Vagina (tissue), 2 donors: ENCODE measurements around the gene ABCC2. TPM values are rescaled to one million over a fixed set of nuclear protein-coding genes. Genes with fewer than 3 reads are reported as not detected.

Experiments used
- DNase-seq, 2 donors: peaks; one replicate each; pipeline ENCODE4 v3.0.0-alpha.2; 2017; ENCODE audit errors: extremely low spot score in 2 of 2
- H3K27ac ChIP-seq: fragments of 200-600 bp; sonication (generic); one replicate; pipeline ENCODE4 v1.5.1; 2019
- H3K27me3 ChIP-seq: fragments of 200-600 bp; sonication (generic); one replicate; pipeline ENCODE4 v1.5.1; 2019
- H3K36me3 ChIP-seq, 2 donors: fragments of 200-600 bp; sonication (generic); one replicate each; pipeline ENCODE4 v1.5.1; 2017 to 2019
- H3K4me1 ChIP-seq: fragments of 200-600 bp; sonication (generic); one replicate; pipeline ENCODE4 v1.5.1; 2019
- H3K4me3 ChIP-seq, 2 donors: fragments of 200-600 bp; sonication (generic); 1 replicate in 1 of 2; 2 replicates in 1 of 2; pipeline ENCODE4 v1.5.1; 2016 to 2019
- H3K9me3 ChIP-seq: fragments of 200-600 bp; sonication (generic); one replicate; pipeline ENCODE4 v1.5.1; 2019
- CTCF ChIP-seq, 3 experiments: fragments of 450-650 bp in 2 of 3; fragments of 200-600 bp in 1 of 3; sonication (generic) in 1 of 3; IDR thresholded peaks; one replicate each; pipeline ENCODE4 v1.5.1; 2017 to 2019; ENCODE audit warnings: antibody characterized with exemption in 3 of 3, mild to moderate bottlenecking in 2 of 3, moderate library complexity in 2 of 3
- POLR2A ChIP-seq, 2 donors: fragments of 450-650 bp; IDR thresholded peaks; one replicate each; pipeline ENCODE4 v1.6.1; 2017; ENCODE audit warnings: antibody characterized with exemption in 2 of 2, mild to moderate bottlenecking in 2 of 2, moderate library complexity in 2 of 2
- POLR2AphosphoS5 ChIP-seq, 2 donors: sonication (generic); formaldehyde crosslinking; IDR thresholded peaks; one replicate each; pipeline ENCODE4 v1.9.0; 2017; ENCODE audit warnings: antibody characterized with exemption in 2 of 2, mild to moderate bottlenecking in 2 of 2, low read depth in 1 of 2; ENCODE audit not compliant: insufficient read depth in 1 of 2
- intact Hi-C: fragments of 100-400 bp; cut with DNase I; formaldehyde crosslinking; loops from one replicate; pipeline ENCODE4 v1.15.1; 2023
- total RNA-seq: library from RNA; depleted of rRNA; stranded (reverse); fragments of >200 nt; gene quantifications from one replicate; pipeline ENCODE4 v1.2.3, GENCODE V29; 2016

ABCC2 gene
- total RNA-seq, 1 donor from 2014 or later = 1.7 TPM

GRCh38 chr10:99754670-99755069 lies 27.8 kb upstream of the ABCC2 start:
- H3K27ac ChIP-seq = no peak overlapping the region
- H3K4me3 ChIP-seq = no peak overlapping the region
- DNase-seq = no peak
- H3K36me3 ChIP-seq = peaks cover 0 to 61% of the 10 kb centered on the region in 2 donors
- H3K4me1 ChIP-seq = no peaks in the 10 kb centered on the region
- TF ChIP-seq CTCF (IDR thresholded peaks at IDR 0.05) = no peak
- no peak for TF ChIP-seq POLR2AphosphoS5 (IDR thresholded peaks at IDR 0.05; ENCODE audit: insufficient read depth in 1 of 2, low read depth in 1 of 2)
- no peak for TF ChIP-seq POLR2A (IDR thresholded peaks at IDR 0.05)
- H3K9me3 ChIP-seq = no peaks in the 10 kb centered on the region
- no peaks in the 10 kb centered on the region for H3K27me3 ChIP-seq
- intact Hi-C loops = no loop called here

GRCh38 chr10:99756159-99756558 lies 26.3 kb upstream of the ABCC2 start:
- H3K4me1 ChIP-seq = no peaks in the 10 kb centered on the region
- TF ChIP-seq CTCF (IDR thresholded peaks at IDR 0.05) = no peak
- no peak for TF ChIP-seq POLR2AphosphoS5 (IDR thresholded peaks at IDR 0.05; ENCODE audit: insufficient read depth in 1 of 2, low read depth in 1 of 2)
- TF ChIP-seq POLR2A (IDR thresholded peaks at IDR 0.05) = no peak
- peaks cover 0 to 72% of the 10 kb centered on the region in 2 donors for H3K36me3 ChIP-seq
- H3K27me3 ChIP-seq = no peaks in the 10 kb centered on the region
- intact Hi-C loops = no loop called here
- H3K9me3 ChIP-seq = no peaks in the 10 kb centered on the region
- no peak overlapping the region for H3K27ac ChIP-seq
- no peak overlapping the region for H3K4me3 ChIP-seq
- no peak for DNase-seq

GRCh38 chr10:99758211-99758891 lies 24.1 kb upstream of the ABCC2 start:
- no peak overlapping the region for H3K27ac ChIP-seq
- H3K27me3 ChIP-seq = no peaks in the 10 kb centered on the region
- intact Hi-C loops = no loop called here
- no peaks in the 10 kb centered on the region for H3K9me3 ChIP-seq
- DNase-seq = no peak
- no peak overlapping the region for H3K4me3 ChIP-seq
- TF ChIP-seq POLR2A (IDR thresholded peaks at IDR 0.05) (no peak), CTCF (IDR thresholded peaks at IDR 0.05) (no peak), POLR2AphosphoS5 (IDR thresholded peaks at IDR 0.05; ENCODE audit: insufficient read depth in 1 of 2, low read depth in 1 of 2) (no peak)
- peaks cover 0 to 57% of the 10 kb centered on the region in 2 donors for H3K36me3 ChIP-seq
- H3K4me1 ChIP-seq = no peaks in the 10 kb centered on the region

- Histone ChIP-seq H3K4me3 (no peak overlapping the region), H3K27me3 (no peaks in the 10 kb centered on the region), H3K4me1 (no peaks in the 10 kb centered on the region), H3K9me3 (no peaks in the 10 kb centered on the region), H3K36me3 (peaks cover 0 to 39% of the 10 kb centered on the region in 2 donors), H3K27ac (no peak overlapping the region)
- intact Hi-C loops = no loop called here
- TF ChIP-seq POLR2AphosphoS5 (IDR thresholded peaks at IDR 0.05; ENCODE audit: insufficient read depth in 1 of 2, low read depth in 1 of 2) = no peak
- TF ChIP-seq CTCF (IDR thresholded peaks at IDR 0.05) = no peak
- TF ChIP-seq POLR2A (IDR thresholded peaks at IDR 0.05) = no peak
- no peak for DNase-seq
Observed at GRCh38 chr10:99760321-99760720, 22.1 kb upstream of the ABCC2 start.

- no peak overlapping the region for H3K4me3 ChIP-seq
- DNase-seq = no peak
- intact Hi-C loops = no loop called here
- no peaks in the 10 kb centered on the region for H3K4me1 ChIP-seq
- no peaks in the 10 kb centered on the region for H3K27me3 ChIP-seq
- no peak for TF ChIP-seq POLR2A (IDR thresholded peaks at IDR 0.05)
- TF ChIP-seq CTCF (IDR thresholded peaks at IDR 0.05) = no peak
- no peak for TF ChIP-seq POLR2AphosphoS5 (IDR thresholded peaks at IDR 0.05; ENCODE audit: insufficient read depth in 1 of 2, low read depth in 1 of 2)
- no peak overlapping the region for H3K27ac ChIP-seq
- no peaks in the 10 kb centered on the region for H3K9me3 ChIP-seq
- peaks cover 0 to 29% of the 10 kb centered on the region in 2 donors for H3K36me3 ChIP-seq
Observed at GRCh38 chr10:99761365-99761764, 21.1 kb upstream of the ABCC2 start.
